GOT3 (cell line): ENCODE results near the gene VPS9D1.

ENCODE experiments used
- DNase-seq: peaks from one replicate; lab custom pipeline; 2025; ENCODE audit warnings: mixed read lengths; lab: John Stamatoyannopoulos, UW

VPS9D1 gene

GRCh38 chr16:89732918-89733242 lies 12.2 kb upstream of the VPS9D1 start:
- no peak for DNase-seq

DNA sequence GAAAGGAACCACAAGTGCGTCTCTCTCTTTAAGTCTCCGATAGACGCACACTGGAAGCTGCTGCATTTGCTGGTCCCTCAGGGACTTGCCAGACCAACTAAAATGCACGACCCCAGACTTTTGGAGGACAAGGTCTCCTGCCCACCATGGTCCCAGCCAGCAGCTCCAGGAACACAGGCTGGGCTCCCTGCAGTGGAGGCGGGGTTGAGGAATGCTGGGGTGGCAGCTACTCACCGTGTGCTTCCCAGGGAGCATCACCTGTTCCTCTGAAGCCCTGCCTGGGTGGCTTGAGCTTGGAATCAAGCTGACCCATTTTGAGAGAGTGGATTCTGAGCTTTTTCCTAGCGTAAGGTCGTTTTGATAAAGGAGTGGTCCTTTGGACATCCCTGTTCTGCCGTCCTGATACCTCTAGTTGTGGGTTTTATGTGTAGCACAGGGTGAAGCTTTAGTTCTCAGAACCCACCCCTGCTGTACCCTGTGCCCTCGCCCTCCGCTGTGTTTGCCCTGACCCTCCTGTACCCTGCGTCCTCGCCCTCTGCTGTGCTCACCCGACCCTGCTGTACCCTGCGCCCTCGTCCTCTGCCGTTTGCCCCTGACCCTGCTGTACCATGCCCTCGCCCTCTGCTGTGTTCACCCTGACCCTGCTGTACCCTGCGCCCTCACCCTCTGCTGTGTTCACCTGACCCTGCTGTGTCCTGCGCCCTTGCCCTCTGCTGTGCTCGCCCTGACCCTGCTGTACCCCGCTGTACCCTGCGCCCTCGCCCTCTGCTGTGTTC lies 11.6 kb upstream of the VPS9D1 start:
- DNase-seq: no peak

DNA sequence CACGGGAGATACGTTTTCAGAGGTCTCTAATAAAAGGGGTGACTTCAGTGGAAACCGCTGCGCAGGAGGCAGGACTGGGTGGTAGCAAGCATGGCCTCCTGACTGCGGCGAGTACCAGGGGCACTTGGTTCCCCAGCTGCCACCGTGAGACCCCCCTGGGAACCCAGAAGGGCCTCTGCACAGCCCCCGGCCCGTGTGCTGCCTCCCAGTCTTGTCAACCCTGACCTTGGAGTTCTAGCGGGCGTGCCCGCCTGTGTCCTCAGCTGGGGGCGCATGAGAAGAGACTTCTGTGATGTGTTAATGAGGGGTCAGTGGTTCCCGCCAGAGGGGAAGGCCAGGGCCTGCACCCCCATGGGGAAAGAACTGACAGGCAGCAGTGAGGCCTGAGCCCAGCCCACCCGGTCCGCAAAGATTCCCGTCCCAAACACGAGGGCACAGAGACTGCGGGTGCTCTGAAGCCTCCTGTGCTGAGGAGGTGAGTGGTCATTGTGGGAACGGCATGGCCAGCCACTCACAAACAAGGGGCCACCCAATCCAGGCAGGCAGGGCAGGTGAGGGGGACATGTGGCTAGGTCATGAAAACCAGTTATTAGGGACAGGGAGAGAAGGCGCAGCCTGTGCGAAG lies 10.0 kb upstream of the VPS9D1 start:
- DNase-seq: no peak

DNA sequence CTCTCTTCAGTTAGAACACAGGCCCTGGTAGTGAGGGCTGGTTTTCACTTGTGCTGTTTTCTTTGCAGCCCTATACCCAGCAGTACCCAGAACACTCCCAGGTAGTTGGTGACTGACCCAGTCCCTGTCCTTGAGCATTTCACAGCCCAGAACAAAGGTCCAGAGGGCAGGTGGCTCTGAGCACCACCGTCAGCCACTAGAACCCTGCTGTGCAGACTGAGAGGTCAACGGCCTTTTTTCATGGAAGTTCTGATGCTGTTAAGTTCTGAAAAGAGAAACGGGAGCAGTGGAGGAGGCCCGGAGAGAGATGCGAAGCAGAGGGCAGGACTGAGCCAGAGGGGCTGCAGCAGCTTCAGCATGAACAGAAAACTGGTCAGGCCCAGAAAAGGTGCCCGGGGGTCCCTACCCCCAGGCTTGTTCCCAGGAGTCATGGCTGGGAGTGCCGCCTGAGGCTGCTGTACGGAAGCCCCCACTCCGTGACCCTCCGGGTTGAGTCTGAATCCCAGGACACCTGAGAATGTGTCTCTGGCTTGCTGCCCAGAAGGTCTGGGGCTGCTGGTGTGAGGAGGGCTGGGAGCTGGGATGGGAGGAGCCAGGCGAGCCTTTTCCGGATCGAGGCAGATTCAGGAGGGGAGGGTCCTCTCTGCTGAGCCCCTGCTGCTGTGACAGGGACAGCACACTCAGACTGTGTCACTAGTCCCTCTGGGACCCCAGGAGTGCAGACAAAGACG lies 9.3 kb upstream of the VPS9D1 start:
- DNase-seq: no peak

- DNase-seq: no peak
Observed at GRCh38 chr16:89729293-89729692, 8.6 kb upstream of the VPS9D1 start.

DNA sequence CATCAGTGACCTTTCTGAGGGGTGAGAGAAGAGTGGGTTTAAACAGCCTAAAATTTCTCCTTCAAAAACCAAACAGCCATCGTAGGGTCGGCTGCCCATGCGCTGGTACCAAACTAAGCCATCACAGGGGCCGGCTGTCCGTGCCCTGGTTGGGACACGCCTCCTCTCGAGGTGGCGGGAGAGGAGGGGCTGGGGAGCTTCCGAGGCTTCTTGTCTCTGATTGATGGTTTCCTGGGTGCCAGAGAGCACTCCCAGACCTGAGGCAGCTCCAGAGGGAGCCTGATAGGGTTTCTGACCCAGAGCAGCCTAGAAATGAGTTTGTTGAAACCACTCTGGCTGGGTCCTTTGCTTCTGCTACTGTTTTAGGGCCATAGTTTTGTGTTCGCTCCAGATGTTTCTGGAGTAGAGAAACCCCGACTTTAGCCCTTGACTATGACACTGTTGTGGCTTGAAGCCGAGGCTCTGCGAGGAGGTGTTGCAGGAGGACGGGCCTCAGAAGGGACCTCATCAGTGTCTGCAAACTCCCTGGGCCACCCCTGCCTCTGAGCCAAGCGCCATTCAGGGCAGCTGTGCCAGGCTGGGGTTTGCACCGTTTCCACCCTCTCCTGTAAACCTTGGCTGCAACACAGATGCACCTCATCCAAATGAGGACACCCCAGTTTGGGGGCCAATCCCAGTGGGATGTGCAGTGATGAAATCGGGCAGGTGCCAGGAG lies 6.9 kb upstream of the VPS9D1 start:
- no peak for DNase-seq

DNA sequence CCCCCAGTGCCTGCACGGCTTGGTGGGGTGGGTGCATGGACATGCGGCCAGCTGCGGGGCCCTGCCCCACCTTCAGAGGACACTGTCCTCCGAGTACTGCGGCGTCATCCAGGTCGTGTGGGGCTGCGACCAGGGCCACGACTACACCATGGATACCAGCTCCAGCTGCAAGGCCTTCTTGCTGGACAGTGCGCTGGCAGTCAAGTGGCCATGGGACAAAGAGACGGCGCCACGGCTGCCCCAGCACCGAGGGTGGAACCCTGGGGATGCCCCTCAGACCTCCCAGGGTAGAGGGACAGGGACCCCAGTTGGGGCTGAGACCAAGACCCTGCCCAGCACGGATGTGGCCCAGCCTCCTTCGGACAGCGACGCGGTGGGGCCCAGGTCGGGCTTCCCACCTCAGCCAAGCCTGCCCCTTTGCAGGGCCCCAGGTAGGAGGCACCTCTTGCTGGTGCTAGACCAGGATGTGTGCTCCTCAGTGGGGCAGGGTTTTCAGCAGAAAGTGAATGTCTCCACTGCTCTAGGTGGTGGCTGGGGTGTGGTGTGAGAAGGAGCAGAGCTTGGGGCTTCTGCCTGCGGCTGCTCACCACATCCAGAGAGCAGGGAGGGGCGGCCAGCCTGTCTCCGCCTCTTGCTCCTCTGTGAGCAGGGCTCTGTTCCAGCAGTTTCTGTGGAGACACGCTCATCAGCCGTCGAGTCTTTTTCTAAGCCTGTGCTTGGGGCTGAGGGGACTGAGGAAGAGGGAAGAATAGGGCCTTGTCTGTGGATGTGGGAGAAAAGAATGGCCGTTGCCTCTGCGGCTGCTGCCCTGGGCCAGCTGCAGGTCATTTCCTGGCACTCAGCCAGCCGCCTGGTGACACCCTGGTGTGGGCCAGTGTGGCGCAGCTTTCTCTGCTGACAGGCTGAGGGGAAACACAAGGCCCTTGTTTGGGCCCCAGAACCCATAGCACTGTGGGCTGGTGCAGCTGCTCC lies 2.9 kb upstream of the VPS9D1 start:
- DNase-seq: no peak

DNA sequence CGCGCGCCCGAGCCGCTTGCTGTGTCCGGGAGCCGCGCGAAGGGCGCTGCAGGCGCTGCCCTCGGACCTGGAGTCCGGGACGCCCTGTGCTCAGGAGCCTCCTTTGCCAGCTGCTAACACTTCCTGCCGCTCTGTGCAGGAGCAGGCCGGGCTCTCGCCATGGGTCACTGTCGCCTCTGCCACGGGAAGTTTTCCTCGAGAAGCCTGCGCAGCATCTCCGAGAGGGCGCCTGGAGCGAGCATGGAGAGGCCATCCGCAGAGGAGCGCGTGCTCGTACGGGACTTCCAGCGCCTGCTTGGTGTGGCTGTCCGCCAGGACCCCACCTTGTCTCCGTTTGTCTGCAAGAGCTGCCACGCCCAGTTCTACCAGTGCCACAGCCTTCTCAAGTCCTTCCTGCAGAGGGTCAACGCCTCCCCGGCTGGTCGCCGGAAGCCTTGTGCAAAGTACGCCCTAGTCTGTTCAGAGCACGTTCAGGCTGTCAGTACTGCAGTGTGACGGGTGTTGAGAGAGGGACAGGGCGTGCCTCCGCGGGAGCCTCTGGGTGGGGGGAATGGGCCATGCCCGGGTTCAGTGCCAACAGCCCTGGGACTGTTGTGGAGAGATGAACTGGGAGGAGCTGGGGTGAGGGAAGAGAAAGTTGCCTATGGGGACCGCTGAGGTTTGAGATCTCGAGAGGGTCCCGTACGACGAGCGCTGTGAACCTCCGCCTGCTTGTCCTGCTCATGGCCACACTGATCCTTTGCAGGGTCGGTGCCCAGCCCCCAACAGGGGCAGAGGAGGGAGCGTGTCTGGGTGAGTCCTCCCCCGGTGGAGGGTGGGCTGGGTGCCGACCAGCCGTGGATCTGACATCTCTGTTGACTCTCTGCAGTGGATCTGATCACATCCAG lies 1.9 kb upstream of the VPS9D1 start:
- DNase-seq: no peak

GRCh38 chr16:89721546-89722391 lies 1.1 kb upstream of the VPS9D1 start:
- DNase-seq: no peak

DNA sequence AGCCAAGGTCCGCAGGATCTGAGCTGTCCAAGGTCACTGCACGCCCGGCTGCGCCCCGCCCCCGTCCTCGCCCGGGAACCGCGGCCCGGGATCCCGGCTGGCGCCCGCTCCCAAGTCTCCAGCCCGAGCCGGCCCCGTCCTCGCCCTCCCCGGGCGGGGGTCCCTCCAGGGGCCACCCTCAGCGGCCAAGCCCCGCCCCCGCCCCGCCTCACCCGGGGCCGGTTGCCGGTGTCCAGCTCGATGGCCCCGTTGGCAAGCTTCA lies 216 bp downstream of the VPS9D1 start:
- DNase-seq: no peak

DNA sequence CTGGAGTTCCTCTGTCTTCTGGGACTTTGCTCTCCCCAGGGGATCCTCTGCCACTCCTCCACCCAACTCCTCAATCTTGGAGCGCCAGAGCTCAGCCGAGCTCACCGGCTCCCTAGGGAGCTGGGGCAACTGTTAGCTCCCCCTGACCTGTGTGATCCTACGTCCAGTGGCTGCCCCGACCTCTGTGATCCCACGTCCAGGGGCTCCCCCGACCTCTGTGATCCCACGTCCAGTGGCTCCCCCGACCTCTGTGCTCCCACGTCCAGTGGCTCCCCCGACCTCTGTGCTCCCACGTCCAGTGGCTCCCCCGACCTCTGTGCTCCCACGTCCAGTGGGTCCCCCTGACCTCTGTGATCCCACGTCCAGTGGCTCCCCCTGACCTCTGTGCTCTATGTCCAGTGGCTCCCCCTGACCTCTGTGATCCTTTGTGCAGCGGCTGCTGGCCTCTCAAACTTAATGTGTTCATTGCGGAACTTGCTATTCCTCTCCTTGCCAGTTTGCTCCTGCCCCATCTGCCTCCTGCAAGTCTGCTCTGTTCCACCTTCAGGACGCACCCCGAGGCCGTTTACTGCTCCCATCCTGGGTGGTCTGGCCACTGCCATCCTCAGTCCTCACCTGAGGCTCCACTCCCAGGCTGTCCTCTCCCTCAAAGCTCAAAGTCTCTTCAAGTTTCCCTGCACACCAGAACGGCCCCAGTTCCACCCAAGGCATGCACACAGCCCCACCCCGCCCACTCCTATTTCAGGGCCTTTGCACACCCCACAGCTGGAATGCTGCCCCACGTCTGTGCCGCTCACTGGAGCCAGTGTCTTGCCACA lies 2.8 kb downstream of the VPS9D1 start:
- DNase-seq: no peak

GRCh38 chr16:89716916-89717687 lies 3.6 kb downstream of the VPS9D1 start:
- DNase-seq: no peak

- no peak for DNase-seq
Observed at GRCh38 chr16:89716493-89716892, 4.2 kb downstream of the VPS9D1 start.

DNA sequence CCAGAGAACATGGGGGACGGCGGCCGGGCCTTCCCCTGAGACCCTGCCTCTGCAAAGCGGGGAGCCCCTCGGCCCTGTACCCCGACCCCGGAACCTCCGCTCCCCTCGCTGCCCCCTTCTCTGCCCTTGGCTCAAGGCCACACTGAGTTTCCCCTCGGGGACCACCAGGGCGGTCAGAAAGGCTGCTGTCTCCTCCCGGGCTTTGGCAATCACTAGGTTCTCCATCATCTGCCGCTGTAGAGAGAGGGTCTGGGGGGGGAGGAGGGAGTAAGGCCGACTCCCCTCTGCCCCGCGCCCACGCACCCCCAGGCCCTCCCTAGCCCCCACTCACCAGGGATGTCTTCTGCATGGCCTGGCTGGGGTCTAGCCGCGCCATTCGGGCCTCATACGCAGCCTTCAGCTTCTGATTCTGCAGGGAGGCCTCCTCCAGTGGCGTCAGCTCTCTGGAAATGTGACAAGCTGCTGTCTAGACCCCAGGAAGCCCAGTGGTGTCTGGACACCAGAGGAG lies 8.4 kb downstream of the VPS9D1 start:
- DNase-seq: no peak

- DNase-seq: no peak
Observed at GRCh38 chr16:89711601-89712273, 9.0 kb downstream of the VPS9D1 start.

- no peak for DNase-seq
Observed at GRCh38 chr16:89710709-89711564, 9.8 kb downstream of the VPS9D1 start.
